ENCODE data around the gene CELA2A.

Gene CELA2A

GRCh38 chr1:15449567-15449966 is 7.0 kb upstream of the CELA2A start:
- no peaks in the 10 kb centered on the region for H3K27me3 ChIP-seq (ENCODE audit: insufficient read depth, poor library complexity, severe bottlenecking)
- DNase-seq (ENCODE audit: low spot score) (no peak), ATAC-seq (ENCODE audit: low read depth) (no peak)
- no peaks in the 10 kb centered on the region for H3K9me3 ChIP-seq (ENCODE audit: severe bottlenecking)
- TF ChIP-seq, protein P1, sequence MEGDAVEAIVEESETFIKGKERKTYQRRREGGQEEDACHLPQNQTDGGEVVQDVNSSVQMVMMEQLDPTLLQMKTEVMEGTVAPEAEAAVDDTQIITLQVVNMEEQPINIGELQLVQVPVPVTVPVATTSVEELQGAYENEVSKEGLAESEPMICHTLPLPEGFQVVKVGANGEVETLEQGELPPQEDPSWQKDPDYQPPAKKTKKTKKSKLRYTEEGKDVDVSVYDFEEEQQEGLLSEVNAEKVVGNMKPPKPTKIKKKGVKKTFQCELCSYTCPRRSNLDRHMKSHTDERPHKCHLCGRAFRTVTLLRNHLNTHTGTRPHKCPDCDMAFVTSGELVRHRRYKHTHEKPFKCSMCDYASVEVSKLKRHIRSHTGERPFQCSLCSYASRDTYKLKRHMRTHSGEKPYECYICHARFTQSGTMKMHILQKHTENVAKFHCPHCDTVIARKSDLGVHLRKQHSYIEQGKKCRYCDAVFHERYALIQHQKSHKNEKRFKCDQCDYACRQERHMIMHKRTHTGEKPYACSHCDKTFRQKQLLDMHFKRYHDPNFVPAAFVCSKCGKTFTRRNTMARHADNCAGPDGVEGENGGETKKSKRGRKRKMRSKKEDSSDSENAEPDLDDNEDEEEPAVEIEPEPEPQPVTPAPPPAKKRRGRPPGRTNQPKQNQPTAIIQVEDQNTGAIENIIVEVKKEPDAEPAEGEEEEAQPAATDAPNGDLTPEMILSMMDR (IDR thresholded peaks at IDR 0.05; ENCODE audit: poor library complexity, severe bottlenecking): no peak
- H3K27ac ChIP-seq (ENCODE audit: poor library complexity, severe bottlenecking): no peak overlapping the region
- no peak overlapping the region for H3K4me3 ChIP-seq (ENCODE audit: severe bottlenecking)
- H3K36me3 ChIP-seq (ENCODE audit: low read depth): no peaks in the 10 kb centered on the region
- H3K4me1 ChIP-seq (ENCODE audit: insufficient read depth, poor library complexity, severe bottlenecking): no peaks in the 10 kb centered on the region

DNA sequence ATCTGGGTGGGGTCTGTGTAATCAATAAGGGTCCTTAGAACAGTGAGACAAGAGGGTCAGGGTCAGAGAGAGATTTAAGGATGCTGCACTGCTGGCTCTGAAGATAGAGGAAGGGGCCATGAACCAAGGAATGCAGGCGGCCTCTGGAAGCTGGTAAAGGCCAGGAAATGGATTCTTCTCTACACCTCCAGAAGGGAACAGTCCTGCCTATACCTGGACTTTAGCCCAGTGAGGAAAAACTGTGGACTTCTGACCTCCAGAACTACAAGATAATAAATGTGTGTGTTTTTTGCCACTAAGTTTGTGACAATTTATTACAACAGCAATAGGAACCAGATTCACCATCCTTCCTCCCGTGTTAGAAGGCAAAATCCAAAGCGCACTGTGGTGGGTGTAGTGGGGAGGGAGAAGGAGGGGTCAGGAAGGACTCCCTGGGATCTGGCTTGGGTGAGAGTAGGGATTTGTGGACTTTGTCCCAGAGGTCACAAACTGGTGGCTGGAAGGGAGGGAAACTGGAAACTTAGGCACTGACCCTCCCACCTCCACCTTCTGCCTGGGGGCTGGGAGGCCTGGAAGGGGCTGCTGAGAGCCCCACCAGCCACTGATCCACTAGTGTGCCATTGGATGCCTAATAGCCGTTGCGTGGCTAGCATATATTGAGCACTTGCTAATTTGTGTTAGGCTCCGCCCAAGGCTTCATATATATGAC is 5.4 kb upstream of the CELA2A start:
- H3K4me1 ChIP-seq (ENCODE audit: insufficient read depth, poor library complexity, severe bottlenecking): no peaks in the 10 kb centered on the region
- H3K9me3 ChIP-seq (ENCODE audit: severe bottlenecking): no peaks in the 10 kb centered on the region
- no peak for ATAC-seq (ENCODE audit: low read depth)
- no peaks in the 10 kb centered on the region for H3K36me3 ChIP-seq (ENCODE audit: low read depth)
- no peak for DNase-seq (ENCODE audit: low spot score)
- no peaks in the 10 kb centered on the region for H3K27me3 ChIP-seq (ENCODE audit: insufficient read depth, poor library complexity, severe bottlenecking)
- H3K27ac ChIP-seq (ENCODE audit: poor library complexity, severe bottlenecking): no peak overlapping the region
- TF ChIP-seq, protein P1 (IDR thresholded peaks at IDR 0.05; ENCODE audit: poor library complexity, severe bottlenecking): no peak
- H3K4me3 ChIP-seq (ENCODE audit: severe bottlenecking): no peak overlapping the region

DNA sequence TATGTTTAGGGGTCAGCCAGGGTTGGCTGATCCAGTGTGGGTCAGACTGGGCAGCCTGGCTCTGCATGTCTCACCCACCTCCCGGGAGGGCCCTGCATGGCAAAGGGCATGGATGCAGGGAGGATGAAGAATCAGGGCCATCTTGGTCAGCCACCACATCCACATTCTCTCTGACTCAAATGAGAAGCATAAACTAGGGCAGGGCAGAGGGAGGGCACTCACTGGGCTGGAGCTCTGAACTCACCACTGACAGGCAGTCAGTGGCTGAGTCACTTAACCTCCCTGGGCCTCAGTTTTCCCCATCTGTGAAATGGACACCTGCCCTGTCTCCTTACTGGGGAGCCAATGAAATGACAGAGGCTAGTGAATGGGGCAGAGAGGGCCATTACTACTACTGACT is 4.3 kb upstream of the CELA2A start:
- Histone ChIP-seq H3K27me3 (ENCODE audit: insufficient read depth, poor library complexity, severe bottlenecking) (no peaks in the 10 kb centered on the region), H3K4me3 (ENCODE audit: severe bottlenecking) (no peak overlapping the region)
- ATAC-seq (ENCODE audit: low read depth): no peak

DNA sequence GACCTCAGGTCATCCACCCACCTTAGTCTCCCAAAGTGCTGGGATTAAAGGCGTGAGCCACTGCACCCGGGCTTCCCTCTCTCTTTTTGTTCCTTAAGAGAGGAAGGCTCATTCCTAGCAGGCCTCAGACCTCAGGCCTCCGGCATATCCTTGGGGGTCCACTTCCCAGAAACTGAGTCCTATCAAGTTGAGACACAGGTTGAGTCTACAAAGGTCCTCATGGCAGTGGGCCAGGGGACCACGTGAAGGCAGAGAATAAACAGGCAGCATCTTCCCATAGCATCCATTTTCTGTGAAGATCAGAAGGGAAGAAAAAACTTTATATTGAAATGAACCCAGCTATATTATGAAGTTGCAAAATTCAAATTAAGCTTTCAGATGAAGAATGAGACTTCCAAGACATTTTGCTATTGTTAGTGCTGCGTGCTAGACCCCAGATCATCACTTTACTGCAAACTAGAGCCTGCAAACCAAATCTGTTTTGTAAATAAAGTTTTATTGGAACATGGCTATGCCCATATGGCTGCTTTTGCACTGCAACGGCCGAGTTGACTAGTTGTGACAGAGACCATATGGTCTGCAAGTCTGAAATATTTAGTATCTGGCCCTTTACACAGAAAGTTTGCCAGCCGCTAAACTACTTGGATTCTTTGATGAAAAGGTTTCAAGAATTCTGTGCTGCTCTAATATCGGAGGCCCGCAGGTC is 3.5 kb upstream of the CELA2A start:
- H3K27ac ChIP-seq (ENCODE audit: poor library complexity, severe bottlenecking): no peak overlapping the region
- no peaks in the 10 kb centered on the region for H3K36me3 ChIP-seq (ENCODE audit: low read depth)
- ATAC-seq (ENCODE audit: low read depth) (no peak), DNase-seq (ENCODE audit: low spot score) (no peak)
- H3K27me3 ChIP-seq (ENCODE audit: insufficient read depth, poor library complexity, severe bottlenecking): no peaks in the 10 kb centered on the region
- no peaks in the 10 kb centered on the region for H3K9me3 ChIP-seq (ENCODE audit: severe bottlenecking)
- no peaks in the 10 kb centered on the region for H3K4me1 ChIP-seq (ENCODE audit: insufficient read depth, poor library complexity, severe bottlenecking)
- TF ChIP-seq, protein P1 (IDR thresholded peaks at IDR 0.05; ENCODE audit: poor library complexity, severe bottlenecking): no peak
- H3K4me3 ChIP-seq (ENCODE audit: severe bottlenecking): no peak overlapping the region

More for the DNA sequence above, 4.3 kb upstream of the CELA2A start:
- Histone ChIP-seq H3K27ac (ENCODE audit: poor library complexity, severe bottlenecking) (no peak overlapping the region), H3K9me3 (ENCODE audit: severe bottlenecking) (no peaks in the 10 kb centered on the region), H3K4me1 (ENCODE audit: insufficient read depth, poor library complexity, severe bottlenecking) (no peaks in the 10 kb centered on the region), H3K36me3 (ENCODE audit: low read depth) (no peaks in the 10 kb centered on the region)
- no peak for DNase-seq (ENCODE audit: low spot score)
- TF ChIP-seq, protein P1 (IDR thresholded peaks at IDR 0.05; ENCODE audit: poor library complexity, severe bottlenecking): no peak

DNA sequence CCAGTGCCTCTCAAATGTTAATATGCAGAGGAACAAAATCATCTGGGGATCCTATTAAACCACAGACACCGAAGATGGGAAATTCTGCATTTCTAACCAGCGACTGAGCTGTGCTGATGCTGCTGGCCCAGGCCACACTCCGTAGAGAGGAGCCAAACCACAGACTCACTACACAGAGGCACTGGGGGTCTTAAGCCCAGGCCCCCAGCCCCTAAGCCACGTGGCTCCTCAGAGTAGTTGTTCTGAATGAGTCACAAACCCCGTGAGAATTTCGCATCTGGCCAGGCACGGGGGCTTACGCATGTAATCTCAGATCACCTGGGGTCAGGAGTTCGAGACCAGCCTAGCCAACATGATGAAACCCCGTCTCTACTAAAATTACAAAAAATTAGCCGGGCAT is 2.8 kb upstream of the CELA2A start:
- DNase-seq (ENCODE audit: low spot score) (no peak), ATAC-seq (ENCODE audit: low read depth) (no peak)
- H3K9me3 ChIP-seq (ENCODE audit: severe bottlenecking): no peaks in the 10 kb centered on the region
- no peak overlapping the region for H3K4me3 ChIP-seq (ENCODE audit: severe bottlenecking)
- H3K27me3 ChIP-seq (ENCODE audit: insufficient read depth, poor library complexity, severe bottlenecking): no peaks in the 10 kb centered on the region
- H3K36me3 ChIP-seq (ENCODE audit: low read depth): no peaks in the 10 kb centered on the region
- TF ChIP-seq, protein P1 (IDR thresholded peaks at IDR 0.05; ENCODE audit: poor library complexity, severe bottlenecking): no peak
- no peak overlapping the region for H3K27ac ChIP-seq (ENCODE audit: poor library complexity, severe bottlenecking)
- H3K4me1 ChIP-seq (ENCODE audit: insufficient read depth, poor library complexity, severe bottlenecking): no peaks in the 10 kb centered on the region

All from RWPE2 (cell line).